ENCODE data around the gene PBRM1.

DNA sequence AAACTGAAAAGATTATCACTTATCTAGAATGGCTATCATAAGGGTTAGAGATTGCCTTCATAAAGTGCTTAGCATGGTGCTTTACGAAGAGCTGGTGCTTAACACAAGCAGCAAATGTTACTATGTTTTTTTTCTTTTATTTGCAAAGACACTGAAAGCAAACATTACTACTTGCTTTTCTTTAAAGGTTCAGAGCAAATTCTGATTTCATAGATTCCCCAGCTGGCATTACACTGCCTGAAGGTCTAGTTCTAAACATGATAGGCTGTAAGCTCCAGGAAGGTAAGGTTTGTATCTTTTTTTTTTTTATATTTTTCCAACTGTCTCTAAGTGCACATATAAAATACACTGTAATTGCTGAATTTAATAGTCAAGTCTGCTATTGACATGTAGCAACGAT is 77.4 kb downstream of the PBRM1 start:
- TF ChIP-seq JUND (IDR thresholded peaks at IDR 0.05) (no peak), EZH2 (IDR thresholded peaks at IDR 0.05) (no peak), POLR2AphosphoS5 (IDR thresholded peaks at IDR 0.05; ENCODE audit: low read depth, low read length) (no peak), POLR2A (IDR thresholded peaks at IDR 0.05; ENCODE audit: borderline replicate concordance, extremely low read depth, insufficient read depth, insufficient read length) (no peak), TCF7L2 (IDR thresholded peaks at IDR 0.05; ENCODE audit: borderline replicate concordance, extremely low read depth, insufficient read depth, insufficient read length) (no peak)
- TF ChIP-seq, protein P1, sequence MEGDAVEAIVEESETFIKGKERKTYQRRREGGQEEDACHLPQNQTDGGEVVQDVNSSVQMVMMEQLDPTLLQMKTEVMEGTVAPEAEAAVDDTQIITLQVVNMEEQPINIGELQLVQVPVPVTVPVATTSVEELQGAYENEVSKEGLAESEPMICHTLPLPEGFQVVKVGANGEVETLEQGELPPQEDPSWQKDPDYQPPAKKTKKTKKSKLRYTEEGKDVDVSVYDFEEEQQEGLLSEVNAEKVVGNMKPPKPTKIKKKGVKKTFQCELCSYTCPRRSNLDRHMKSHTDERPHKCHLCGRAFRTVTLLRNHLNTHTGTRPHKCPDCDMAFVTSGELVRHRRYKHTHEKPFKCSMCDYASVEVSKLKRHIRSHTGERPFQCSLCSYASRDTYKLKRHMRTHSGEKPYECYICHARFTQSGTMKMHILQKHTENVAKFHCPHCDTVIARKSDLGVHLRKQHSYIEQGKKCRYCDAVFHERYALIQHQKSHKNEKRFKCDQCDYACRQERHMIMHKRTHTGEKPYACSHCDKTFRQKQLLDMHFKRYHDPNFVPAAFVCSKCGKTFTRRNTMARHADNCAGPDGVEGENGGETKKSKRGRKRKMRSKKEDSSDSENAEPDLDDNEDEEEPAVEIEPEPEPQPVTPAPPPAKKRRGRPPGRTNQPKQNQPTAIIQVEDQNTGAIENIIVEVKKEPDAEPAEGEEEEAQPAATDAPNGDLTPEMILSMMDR (IDR thresholded peaks at IDR 0.05 in 2 of 3, conservative IDR thresholded peaks at IDR 0.05 in 1 of 3; ENCODE audit: borderline replicate concordance in 1 of 3, insufficient read depth in 1 of 3, low read depth in 2 of 3, low read length in 2 of 3) = no peak
- TF ChIP-seq, protein P2, sequence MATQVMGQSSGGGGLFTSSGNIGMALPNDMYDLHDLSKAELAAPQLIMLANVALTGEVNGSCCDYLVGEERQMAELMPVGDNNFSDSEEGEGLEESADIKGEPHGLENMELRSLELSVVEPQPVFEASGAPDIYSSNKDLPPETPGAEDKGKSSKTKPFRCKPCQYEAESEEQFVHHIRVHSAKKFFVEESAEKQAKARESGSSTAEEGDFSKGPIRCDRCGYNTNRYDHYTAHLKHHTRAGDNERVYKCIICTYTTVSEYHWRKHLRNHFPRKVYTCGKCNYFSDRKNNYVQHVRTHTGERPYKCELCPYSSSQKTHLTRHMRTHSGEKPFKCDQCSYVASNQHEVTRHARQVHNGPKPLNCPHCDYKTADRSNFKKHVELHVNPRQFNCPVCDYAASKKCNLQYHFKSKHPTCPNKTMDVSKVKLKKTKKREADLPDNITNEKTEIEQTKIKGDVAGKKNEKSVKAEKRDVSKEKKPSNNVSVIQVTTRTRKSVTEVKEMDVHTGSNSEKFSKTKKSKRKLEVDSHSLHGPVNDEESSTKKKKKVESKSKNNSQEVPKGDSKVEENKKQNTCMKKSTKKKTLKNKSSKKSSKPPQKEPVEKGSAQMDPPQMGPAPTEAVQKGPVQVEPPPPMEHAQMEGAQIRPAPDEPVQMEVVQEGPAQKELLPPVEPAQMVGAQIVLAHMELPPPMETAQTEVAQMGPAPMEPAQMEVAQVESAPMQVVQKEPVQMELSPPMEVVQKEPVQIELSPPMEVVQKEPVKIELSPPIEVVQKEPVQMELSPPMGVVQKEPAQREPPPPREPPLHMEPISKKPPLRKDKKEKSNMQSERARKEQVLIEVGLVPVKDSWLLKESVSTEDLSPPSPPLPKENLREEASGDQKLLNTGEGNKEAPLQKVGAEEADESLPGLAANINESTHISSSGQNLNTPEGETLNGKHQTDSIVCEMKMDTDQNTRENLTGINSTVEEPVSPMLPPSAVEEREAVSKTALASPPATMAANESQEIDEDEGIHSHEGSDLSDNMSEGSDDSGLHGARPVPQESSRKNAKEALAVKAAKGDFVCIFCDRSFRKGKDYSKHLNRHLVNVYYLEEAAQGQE (IDR thresholded peaks at IDR 0.05; ENCODE audit: low read depth) = no peak
- TF ChIP-seq, protein P3, sequence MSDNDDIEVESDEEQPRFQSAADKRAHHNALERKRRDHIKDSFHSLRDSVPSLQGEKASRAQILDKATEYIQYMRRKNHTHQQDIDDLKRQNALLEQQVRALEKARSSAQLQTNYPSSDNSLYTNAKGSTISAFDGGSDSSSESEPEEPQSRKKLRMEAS (IDR thresholded peaks at IDR 0.05) = no peak
- TF ChIP-seq, protein P4, sequence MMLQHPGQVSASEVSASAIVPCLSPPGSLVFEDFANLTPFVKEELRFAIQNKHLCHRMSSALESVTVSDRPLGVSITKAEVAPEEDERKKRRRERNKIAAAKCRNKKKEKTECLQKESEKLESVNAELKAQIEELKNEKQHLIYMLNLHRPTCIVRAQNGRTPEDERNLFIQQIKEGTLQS (IDR thresholded peaks at IDR 0.05) = no peak

Measured in HCT116 (cell line).